GM23338 (cell line): ENCODE results near the gene TFF2. TPM values are rescaled to one million over a fixed set of nuclear protein-coding genes. Genes with fewer than 3 reads are reported as not detected.

Experiments used
- ATAC-seq: fragments of 200-7000 bp; cut with Tn5 transposase; 3 replicates; pipeline ENCODE4 v1.9.1; 2020
- DNase-seq: peaks from one replicate; pipeline ENCODE4 v3.0.0-alpha.2; 2015; ENCODE audit warnings: low spot score
- H2AFZ ChIP-seq: fragments of 200-600 bp; sonication (generic); 2 replicates; pipeline ENCODE4 v1.8.0; 2016; ENCODE audit warnings: antibody characterized with exemption, mild to moderate bottlenecking, moderate library complexity
- H3F3A ChIP-seq: fragments of 200-600 bp; sonication (generic); replicated peaks from 2 replicates; pipeline ENCODE4 v1.8.0; 2017; ENCODE audit warnings: antibody characterized with exemption, mixed run types, low read depth
- H3K27ac ChIP-seq: fragments of 200-600 bp; sonication (generic); 2 replicates; pipeline ENCODE4 v1.6.1; 2016; ENCODE audit warnings: low read depth
- H3K27me3 ChIP-seq: fragments of 200-600 bp; sonication (generic); 2 replicates; pipeline ENCODE4 v1.8.0; 2016; ENCODE audit warnings: mild to moderate bottlenecking, mixed run types, moderate library complexity; ENCODE audit not compliant: insufficient read depth
- H3K36me3 ChIP-seq: fragments of 200-600 bp; sonication (generic); 2 replicates; pipeline ENCODE4 v1.8.0; 2016; ENCODE audit warnings: mild to moderate bottlenecking; ENCODE audit not compliant: insufficient read depth
- H3K4me1 ChIP-seq: fragments of 200-600 bp; sonication (generic); 2 replicates; pipeline ENCODE4 v1.8.0; 2016; ENCODE audit warnings: mild to moderate bottlenecking, moderate library complexity; ENCODE audit not compliant: insufficient read depth
- H3K4me2 ChIP-seq: fragments of 200-600 bp; sonication (generic); 2 replicates; pipeline ENCODE4 v1.7.1; 2017; ENCODE audit warnings: mixed run types
- H3K4me3 ChIP-seq: fragments of 200-600 bp; sonication (generic); 2 replicates; pipeline ENCODE4 v1.6.1; 2016; ENCODE audit warnings: mixed run types
- H3K79me2 ChIP-seq: fragments of 200-600 bp; sonication (generic); replicated peaks from 2 replicates; pipeline ENCODE4 v1.8.0; 2017; ENCODE audit warnings: mild to moderate bottlenecking; ENCODE audit not compliant: insufficient read depth
- H3K9me2 ChIP-seq: fragments of 200-600 bp; sonication (generic); 2 replicates; pipeline ENCODE4 v1.8.0; 2017; ENCODE audit not compliant: insufficient read depth
- H4K20me1 ChIP-seq: fragments of 200-600 bp; sonication (generic); replicated peaks from 2 replicates; pipeline ENCODE4 v1.8.0; 2017; ENCODE audit warnings: mild to moderate bottlenecking; ENCODE audit not compliant: insufficient read depth
- H3K27ac Mint-ChIP-seq: 2 replicates; pipeline ENCODE4 v1.8.0; 2020; ENCODE audit warnings: inconsistent platforms, mild to moderate bottlenecking, moderate library complexity, mixed read lengths
- H3K27me3 Mint-ChIP-seq: 3 replicates; pipeline ENCODE4 v1.8.0; 2022; ENCODE audit warnings: low read depth, mild to moderate bottlenecking, moderate library complexity, mixed read lengths, inconsistent platforms; ENCODE audit not compliant: insufficient read depth, poor library complexity
- H3K36me3 Mint-ChIP-seq: 3 replicates; pipeline ENCODE4 v1.8.0; 2021; ENCODE audit warnings: low read depth, mild to moderate bottlenecking, inconsistent platforms, moderate library complexity, mixed read lengths
- H3K4me1 Mint-ChIP-seq: 3 replicates; pipeline ENCODE4 v1.8.0; 2020; ENCODE audit warnings: mild to moderate bottlenecking, inconsistent platforms, mixed read lengths
- H3K4me3 Mint-ChIP-seq: 3 replicates; pipeline ENCODE4 v1.8.0; 2021; ENCODE audit warnings: moderate library complexity, mild to moderate bottlenecking, inconsistent platforms, mixed read lengths
- H3K9me3 Mint-ChIP-seq: 3 replicates; pipeline ENCODE4 v1.8.0; 2020; ENCODE audit warnings: moderate library complexity, mild to moderate bottlenecking, inconsistent platforms, mixed read lengths
- EZH2 ChIP-seq: fragments of 200-600 bp; sonication (generic); IDR thresholded peaks from one replicate; pipeline ENCODE4 v1.8.0; 2017; ENCODE audit warnings: antibody characterized with exemption, mild to moderate bottlenecking, low read depth; ENCODE audit not compliant: unreplicated experiment
- EZH2phosphoT487 ChIP-seq: fragments of 200-600 bp; sonication (generic); IDR thresholded peaks from one replicate; pipeline ENCODE4 v1.8.1; 2018; ENCODE audit warnings: antibody characterized with exemption; ENCODE audit not compliant: unreplicated experiment
- JUNB ChIP-seq: IDR thresholded peaks from one replicate; pipeline ENCODE4 v1.6.1; 2016; ENCODE audit warnings: antibody characterized with exemption; ENCODE audit not compliant: unreplicated experiment
- POLR2AphosphoS5 ChIP-seq: IDR thresholded peaks from 2 replicates; pipeline ENCODE4 v1.6.1; 2016; ENCODE audit warnings: antibody characterized with exemption, low read depth
- STAT1 ChIP-seq: IDR thresholded peaks from one replicate; pipeline ENCODE4 v1.6.1; 2016; ENCODE audit warnings: antibody characterized with exemption; ENCODE audit not compliant: unreplicated experiment
- ZNF114 ChIP-seq: fragments of 250-450 bp; sonication (Bioruptor Pico); IDR thresholded peaks from 2 replicates; pipeline ENCODE4 v1.5.0; 2020; ENCODE audit warnings: mild to moderate bottlenecking, moderate library complexity
- ZNF331 ChIP-seq: fragments of 250-450 bp; sonication (Bioruptor Pico); IDR thresholded peaks from 2 replicates; pipeline ENCODE4 v1.5.0; 2020; ENCODE audit warnings: low read depth, mild to moderate bottlenecking, moderate library complexity
- polyA plus RNA-seq: library from polyadenylated mRNA; unstranded; fragments of >200 nt; fragmentation: Nextera tagmentation; extraction: Ambion mirVana; gene quantifications from 2 replicates; pipeline ENCODE4 v1.2.1, GENCODE V29; 2016
- total RNA-seq: library from RNA; depleted of rRNA; stranded (reverse); fragments of >200 nt; shearing (Covaris generic); gene quantifications from 2 replicates; pipeline ENCODE4 v1.2.3, GENCODE V29; 2014
- TF ChIP-seq, protein P1 (sequence below), 2 experiments: fragments of 200-600 bp in 1 of 2; sonication (generic) in 1 of 2; conservative IDR thresholded peaks; 2 replicates each; pipeline versions ENCODE4 v1.5.1 to v1.6.1; 2016 to 2017; ENCODE audit warnings: antibody characterized with exemption in 2 of 2, low read depth in 2 of 2, mild to moderate bottlenecking in 2 of 2, moderate library complexity in 1 of 2
- TF ChIP-seq, protein P2 (sequence below): fragments of 250-450 bp; sonication (Bioruptor Pico); IDR thresholded peaks from 2 replicates; pipeline ENCODE4 v1.5.0; 2020; ENCODE audit warnings: mild to moderate bottlenecking, moderate library complexity

Gene TFF2
- total and polyA plus RNA-seq, 2 experiments from 2014 or later = not detected

DNA sequence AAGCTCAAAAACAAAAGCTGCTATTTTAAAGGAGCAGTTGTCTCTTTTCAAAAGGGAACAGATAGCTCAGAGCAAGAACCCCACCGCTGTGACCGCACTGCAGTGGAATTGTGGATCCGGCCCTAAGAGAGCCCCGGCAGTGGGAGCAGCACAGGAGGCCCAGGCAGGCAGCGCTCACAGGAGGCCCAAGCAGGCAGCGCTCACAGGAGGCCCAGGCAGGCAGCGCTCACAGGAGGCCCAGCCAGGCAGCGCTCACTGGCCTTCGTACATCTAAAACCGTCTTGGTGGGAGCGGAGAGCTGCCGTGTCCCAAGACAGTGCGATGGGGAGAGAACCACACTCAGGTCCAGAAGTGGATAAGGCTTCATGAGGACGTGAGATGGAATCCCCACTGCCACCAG is 39.6 kb downstream of the TFF2 start (continued):
- TF ChIP-seq, protein P1, sequence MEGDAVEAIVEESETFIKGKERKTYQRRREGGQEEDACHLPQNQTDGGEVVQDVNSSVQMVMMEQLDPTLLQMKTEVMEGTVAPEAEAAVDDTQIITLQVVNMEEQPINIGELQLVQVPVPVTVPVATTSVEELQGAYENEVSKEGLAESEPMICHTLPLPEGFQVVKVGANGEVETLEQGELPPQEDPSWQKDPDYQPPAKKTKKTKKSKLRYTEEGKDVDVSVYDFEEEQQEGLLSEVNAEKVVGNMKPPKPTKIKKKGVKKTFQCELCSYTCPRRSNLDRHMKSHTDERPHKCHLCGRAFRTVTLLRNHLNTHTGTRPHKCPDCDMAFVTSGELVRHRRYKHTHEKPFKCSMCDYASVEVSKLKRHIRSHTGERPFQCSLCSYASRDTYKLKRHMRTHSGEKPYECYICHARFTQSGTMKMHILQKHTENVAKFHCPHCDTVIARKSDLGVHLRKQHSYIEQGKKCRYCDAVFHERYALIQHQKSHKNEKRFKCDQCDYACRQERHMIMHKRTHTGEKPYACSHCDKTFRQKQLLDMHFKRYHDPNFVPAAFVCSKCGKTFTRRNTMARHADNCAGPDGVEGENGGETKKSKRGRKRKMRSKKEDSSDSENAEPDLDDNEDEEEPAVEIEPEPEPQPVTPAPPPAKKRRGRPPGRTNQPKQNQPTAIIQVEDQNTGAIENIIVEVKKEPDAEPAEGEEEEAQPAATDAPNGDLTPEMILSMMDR (conservative IDR thresholded peaks at IDR 0.05; ENCODE audit: low read depth in 2 of 2) = no peak
- TF ChIP-seq EZH2phosphoT487 (no peak), EZH2 (no peak), ZNF331 (CRISPR knock-in tag) (no peak)
- TF ChIP-seq, protein P2, sequence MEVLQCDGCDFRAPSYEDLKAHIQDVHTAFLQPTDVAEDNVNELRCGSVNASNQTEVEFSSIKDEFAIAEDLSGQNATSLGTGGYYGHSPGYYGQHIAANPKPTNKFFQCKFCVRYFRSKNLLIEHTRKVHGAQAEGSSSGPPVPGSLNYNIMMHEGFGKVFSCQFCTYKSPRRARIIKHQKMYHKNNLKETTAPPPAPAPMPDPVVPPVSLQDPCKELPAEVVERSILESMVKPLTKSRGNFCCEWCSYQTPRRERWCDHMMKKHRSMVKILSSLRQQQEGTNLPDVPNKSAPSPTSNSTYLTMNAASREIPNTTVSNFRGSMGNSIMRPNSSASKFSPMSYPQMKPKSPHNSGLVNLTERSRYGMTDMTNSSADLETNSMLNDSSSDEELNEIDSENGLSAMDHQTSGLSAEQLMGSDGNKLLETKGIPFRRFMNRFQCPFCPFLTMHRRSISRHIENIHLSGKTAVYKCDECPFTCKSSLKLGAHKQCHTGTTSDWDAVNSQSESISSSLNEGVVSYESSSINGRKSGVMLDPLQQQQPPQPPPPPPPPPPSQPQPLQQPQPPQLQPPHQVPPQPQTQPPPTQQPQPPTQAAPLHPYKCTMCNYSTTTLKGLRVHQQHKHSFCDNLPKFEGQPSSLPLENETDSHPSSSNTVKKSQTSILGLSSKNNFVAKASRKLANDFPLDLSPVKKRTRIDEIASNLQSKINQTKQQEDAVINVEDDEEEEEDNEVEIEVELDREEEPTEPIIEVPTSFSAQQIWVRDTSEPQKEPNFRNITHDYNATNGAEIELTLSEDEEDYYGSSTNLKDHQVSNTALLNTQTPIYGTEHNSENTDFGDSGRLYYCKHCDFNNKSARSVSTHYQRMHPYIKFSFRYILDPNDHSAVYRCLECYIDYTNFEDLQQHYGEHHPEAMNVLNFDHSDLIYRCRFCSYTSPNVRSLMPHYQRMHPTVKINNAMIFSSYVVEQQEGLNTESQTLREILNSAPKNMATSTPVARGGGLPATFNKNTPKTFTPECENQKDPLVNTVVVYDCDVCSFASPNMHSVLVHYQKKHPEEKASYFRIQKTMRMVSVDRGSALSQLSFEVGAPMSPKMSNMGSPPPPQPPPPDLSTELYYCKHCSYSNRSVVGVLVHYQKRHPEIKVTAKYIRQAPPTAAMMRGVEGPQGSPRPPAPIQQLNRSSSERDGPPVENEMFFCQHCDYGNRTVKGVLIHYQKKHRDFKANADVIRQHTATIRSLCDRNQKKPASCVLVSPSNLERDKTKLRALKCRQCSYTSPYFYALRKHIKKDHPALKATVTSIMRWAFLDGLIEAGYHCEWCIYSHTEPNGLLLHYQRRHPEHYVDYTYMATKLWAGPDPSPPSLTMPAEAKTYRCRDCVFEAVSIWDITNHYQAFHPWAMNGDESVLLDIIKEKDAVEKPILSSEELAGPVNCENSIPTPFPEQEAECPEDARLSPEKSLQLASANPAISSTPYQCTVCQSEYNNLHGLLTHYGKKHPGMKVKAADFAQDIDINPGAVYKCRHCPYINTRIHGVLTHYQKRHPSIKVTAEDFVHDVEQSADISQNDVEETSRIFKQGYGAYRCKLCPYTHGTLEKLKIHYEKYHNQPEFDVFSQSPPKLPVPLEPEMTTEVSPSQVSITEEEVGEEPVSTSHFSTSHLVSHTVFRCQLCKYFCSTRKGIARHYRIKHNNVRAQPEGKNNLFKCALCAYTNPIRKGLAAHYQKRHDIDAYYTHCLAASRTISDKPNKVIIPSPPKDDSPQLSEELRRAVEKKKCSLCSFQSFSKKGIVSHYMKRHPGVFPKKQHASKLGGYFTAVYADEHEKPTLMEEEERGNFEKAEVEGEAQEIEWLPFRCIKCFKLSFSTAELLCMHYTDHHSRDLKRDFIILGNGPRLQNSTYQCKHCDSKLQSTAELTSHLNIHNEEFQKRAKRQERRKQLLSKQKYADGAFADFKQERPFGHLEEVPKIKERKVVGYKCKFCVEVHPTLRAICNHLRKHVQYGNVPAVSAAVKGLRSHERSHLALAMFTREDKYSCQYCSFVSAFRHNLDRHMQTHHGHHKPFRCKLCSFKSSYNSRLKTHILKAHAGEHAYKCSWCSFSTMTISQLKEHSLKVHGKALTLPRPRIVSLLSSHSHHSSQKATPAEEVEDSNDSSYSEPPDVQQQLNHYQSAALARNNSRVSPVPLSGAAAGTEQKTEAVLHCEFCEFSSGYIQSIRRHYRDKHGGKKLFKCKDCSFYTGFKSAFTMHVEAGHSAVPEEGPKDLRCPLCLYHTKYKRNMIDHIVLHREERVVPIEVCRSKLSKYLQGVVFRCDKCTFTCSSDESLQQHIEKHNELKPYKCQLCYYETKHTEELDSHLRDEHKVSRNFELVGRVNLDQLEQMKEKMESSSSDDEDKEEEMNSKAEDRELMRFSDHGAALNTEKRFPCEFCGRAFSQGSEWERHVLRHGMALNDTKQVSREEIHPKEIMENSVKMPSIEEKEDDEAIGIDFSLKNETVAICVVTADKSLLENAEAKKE (CRISPR knock-in tag) = no peak

DNA sequence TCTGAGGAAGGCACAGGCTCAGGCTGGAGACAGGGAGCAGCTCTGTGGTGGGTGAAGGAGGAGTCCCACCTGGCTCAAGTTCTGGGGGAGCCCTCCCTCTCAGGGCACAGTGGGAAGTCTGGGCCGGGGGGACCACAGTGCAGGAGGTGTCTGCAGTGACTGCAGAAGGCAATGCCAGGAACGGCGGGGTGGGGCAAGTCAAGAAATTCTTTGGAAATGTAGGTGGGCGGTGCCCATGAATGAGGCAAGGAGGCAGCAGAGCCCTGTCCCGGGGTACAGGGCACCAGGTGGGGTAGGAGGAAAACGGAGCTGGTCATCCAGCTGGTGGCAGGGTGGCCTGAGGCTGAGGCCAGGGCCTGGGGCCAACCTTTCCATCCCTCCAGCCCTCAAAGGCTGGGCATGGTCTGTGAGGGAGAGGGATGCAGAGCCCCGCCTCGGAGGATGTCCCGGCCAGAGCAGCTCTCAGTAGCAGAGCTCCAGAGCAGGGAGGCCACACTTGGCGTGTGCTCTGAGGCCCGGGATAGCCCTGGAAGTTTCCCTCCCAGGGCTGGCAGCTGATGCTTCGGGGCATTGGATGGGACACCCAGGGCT is 40.3 kb downstream of the TFF2 start:
- Histone ChIP-seq H3K9me2 (no peaks in the 10 kb centered on the region), H3K27ac (no peak overlapping the region), H3K27me3 (no peaks in the 10 kb centered on the region), H3F3A (no peaks in the 10 kb centered on the region), H3K4me2 (peak overlapping the region; percentile 83; the same call in 1 of the 2 replicates), H3K79me2 (no peaks in the 10 kb centered on the region), H3K36me3 (no peaks in the 10 kb centered on the region), H2AFZ (peak overlapping the region; percentile 95), H4K20me1 (no peaks in the 10 kb centered on the region), H3K4me1 (peaks cover 11% of the 10 kb centered on the region; the same call in 1 of the 2 replicates), H3K4me3 (no peak overlapping the region)
- Mint-ChIP-seq H3K36me3 (no peaks in the 10 kb centered on the region), H3K4me3 (0 out of 3 replicates have a peak overlapping the region, but pooled peaks have one; percentile 65), H3K9me3 (no peaks in the 10 kb centered on the region), H3K27ac (no peak overlapping the region), H3K4me1 (peaks cover 27% of the 10 kb centered on the region), H3K27me3 (peaks cover 15% of the 10 kb centered on the region)
- no peak for TF ChIP-seq POLR2AphosphoS5
- TF ChIP-seq JUNB = no peak
- TF ChIP-seq STAT1 = no peak
- no peak for TF ChIP-seq ZNF114 (CRISPR knock-in tag)
- ATAC-seq = no peak
- DNase-seq = no peak
